Endothelial cell (in vitro differentiated cells): Measurements from ENCODE around the gene CNGA2. TPM values are rescaled to one million over a fixed set of nuclear protein-coding genes. Genes with fewer than 3 reads are reported as not detected.

Experiments
- DNase-seq: peaks from one replicate; pipeline ENCODE4 v3.0.0; 2021; ENCODE audit warnings: low spot score
- H3K27ac Mint-ChIP-seq: one replicate; pipeline ENCODE4 v1.8.0; 2021; ENCODE audit warnings: mixed read lengths, inconsistent platforms; ENCODE audit not compliant: unreplicated experiment
- H3K27me3 Mint-ChIP-seq: one replicate; pipeline ENCODE4 v1.8.0; 2021; ENCODE audit warnings: mild to moderate bottlenecking, moderate library complexity, mixed read lengths, inconsistent platforms; ENCODE audit not compliant: unreplicated experiment
- H3K36me3 Mint-ChIP-seq: one replicate; pipeline ENCODE4 v1.8.0; 2021; ENCODE audit warnings: mild to moderate bottlenecking, low read depth, mixed read lengths, inconsistent platforms; ENCODE audit not compliant: unreplicated experiment
- H3K4me1 Mint-ChIP-seq: one replicate; pipeline ENCODE4 v1.8.0; 2021; ENCODE audit warnings: mild to moderate bottlenecking, mixed read lengths, inconsistent platforms; ENCODE audit not compliant: unreplicated experiment
- H3K4me3 Mint-ChIP-seq: one replicate; pipeline ENCODE4 v1.8.0; 2021; ENCODE audit warnings: mild to moderate bottlenecking, mixed read lengths, inconsistent platforms; ENCODE audit not compliant: unreplicated experiment
- H3K9me3 Mint-ChIP-seq: one replicate; pipeline ENCODE4 v1.8.0; 2021; ENCODE audit warnings: mixed read lengths, inconsistent platforms; ENCODE audit not compliant: unreplicated experiment
- total RNA-seq: library from RNA; stranded (reverse); fragmentation: NEBNext Ultra II Directional; extraction: Animal tissue kit (Norgen Biotek cat#: 25700); gene quantifications from one replicate; pipeline ENCODE4 v1.2.1, GENCODE V29; 2021; ENCODE audit not compliant: unreplicated experiment
- TF ChIP-seq, protein P1 (sequence below): fragments of 200-600 bp; sonication (generic); IDR thresholded peaks from one replicate; pipeline ENCODE4 v1.5.0; 2021; ENCODE audit warnings: antibody characterized with exemption; ENCODE audit not compliant: unreplicated experiment

The CNGA2 gene
- total RNA-seq, 1 donor from 2014 or later, result not detected

DNA sequence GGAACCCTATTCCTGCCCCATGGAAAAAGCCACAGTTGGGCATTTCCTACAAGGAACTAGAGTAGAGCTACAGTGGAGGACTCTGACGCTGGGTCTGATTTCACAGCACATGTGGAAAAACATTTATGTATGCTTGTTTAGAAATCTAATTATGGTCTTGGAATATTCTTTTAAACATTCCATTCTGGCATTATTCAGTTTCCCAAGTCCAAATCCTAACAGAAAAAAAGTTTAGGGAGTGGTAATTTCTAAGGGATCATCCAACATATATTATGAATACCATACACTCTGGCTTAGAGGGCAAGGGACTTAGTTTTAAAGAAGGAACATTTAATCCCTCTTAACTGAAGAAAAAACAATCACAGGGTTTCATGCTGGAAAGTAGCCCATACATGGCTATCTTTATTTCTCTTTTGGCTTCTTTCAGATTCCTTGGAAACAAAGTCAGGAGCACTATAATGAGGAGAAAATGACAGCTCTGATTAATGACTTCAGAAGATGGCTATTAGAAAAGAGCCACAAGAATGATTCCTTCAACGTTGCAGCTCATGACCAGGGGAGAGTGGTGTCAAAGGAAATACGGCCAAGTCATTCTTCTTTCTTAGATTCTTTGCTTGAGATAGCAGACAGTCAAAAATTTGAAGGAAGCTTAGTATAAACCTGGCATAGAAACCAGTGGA lies 56.1 kb downstream of the CNGA2 start:
- H3K4me1 Mint-ChIP-seq, result no peaks in the 10 kb centered on the region
- no peak for DNase-seq
- no peaks in the 10 kb centered on the region for H3K27me3 Mint-ChIP-seq
- no peak overlapping the region for H3K27ac Mint-ChIP-seq
- TF ChIP-seq, protein P1, sequence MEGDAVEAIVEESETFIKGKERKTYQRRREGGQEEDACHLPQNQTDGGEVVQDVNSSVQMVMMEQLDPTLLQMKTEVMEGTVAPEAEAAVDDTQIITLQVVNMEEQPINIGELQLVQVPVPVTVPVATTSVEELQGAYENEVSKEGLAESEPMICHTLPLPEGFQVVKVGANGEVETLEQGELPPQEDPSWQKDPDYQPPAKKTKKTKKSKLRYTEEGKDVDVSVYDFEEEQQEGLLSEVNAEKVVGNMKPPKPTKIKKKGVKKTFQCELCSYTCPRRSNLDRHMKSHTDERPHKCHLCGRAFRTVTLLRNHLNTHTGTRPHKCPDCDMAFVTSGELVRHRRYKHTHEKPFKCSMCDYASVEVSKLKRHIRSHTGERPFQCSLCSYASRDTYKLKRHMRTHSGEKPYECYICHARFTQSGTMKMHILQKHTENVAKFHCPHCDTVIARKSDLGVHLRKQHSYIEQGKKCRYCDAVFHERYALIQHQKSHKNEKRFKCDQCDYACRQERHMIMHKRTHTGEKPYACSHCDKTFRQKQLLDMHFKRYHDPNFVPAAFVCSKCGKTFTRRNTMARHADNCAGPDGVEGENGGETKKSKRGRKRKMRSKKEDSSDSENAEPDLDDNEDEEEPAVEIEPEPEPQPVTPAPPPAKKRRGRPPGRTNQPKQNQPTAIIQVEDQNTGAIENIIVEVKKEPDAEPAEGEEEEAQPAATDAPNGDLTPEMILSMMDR, result no peak
- no peak overlapping the region for H3K4me3 Mint-ChIP-seq
- H3K9me3 Mint-ChIP-seq, result no peaks in the 10 kb centered on the region
- no peaks in the 10 kb centered on the region for H3K36me3 Mint-ChIP-seq

DNA sequence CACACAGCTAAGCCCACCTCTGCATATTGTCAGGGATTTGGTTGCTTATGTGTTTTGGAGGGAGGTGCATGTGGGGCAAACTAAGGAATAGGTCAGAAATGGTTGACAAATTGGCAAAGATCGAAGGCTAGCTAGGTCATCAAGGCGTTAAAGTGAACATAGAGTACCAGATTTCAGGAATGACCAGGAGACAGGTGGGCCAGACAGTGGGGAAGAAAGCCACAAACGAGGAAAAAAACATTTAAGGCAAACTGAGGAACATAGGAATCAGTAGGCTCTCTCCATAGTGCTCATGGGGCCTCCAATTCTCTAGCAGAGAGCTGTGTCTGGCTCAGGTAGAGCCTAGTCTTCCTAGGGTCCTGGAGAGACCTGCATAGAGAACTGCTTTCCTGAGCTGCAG lies 57.4 kb downstream of the CNGA2 start:
- no peaks in the 10 kb centered on the region for H3K9me3 Mint-ChIP-seq

DNA sequence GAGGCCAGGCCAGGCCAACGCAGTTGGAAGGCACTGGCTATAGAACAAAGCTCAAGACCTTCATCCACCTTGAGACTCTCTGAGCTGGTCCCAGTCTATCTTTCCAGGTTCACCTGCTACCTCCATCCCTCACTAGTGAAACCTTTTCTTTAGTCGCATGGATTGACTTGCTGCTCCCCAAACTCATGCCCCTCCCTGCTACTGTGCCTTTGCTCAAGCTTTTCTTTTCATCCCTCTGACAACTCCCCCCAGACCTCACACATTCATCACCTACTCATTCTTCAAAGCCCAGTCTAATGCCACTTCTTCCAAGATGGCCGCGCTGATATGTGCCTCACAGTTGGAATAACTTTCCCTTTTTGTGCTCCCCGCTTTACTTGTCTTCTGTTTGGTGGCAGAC lies 58.0 kb downstream of the CNGA2 start:
- peaks cover 3% of the 10 kb centered on the region for H3K27me3 Mint-ChIP-seq
- DNase-seq, result no peak
- H3K4me1 Mint-ChIP-seq, result peaks cover 6% of the 10 kb centered on the region
- TF ChIP-seq, protein P1, result no peak
- H3K36me3 Mint-ChIP-seq, result no peaks in the 10 kb centered on the region
- H3K27ac Mint-ChIP-seq, result no peak overlapping the region
- H3K9me3 Mint-ChIP-seq, result no peaks in the 10 kb centered on the region
- no peak overlapping the region for H3K4me3 Mint-ChIP-seq

More for the DNA sequence above, 57.4 kb downstream of the CNGA2 start:
- no peaks in the 10 kb centered on the region for H3K36me3 Mint-ChIP-seq
- no peak for DNase-seq
- no peaks in the 10 kb centered on the region for H3K27me3 Mint-ChIP-seq
- no peak overlapping the region for H3K4me3 Mint-ChIP-seq
- H3K27ac Mint-ChIP-seq, result no peak overlapping the region
- TF ChIP-seq, protein P1, result no peak
- peaks cover 6% of the 10 kb centered on the region for H3K4me1 Mint-ChIP-seq

DNA sequence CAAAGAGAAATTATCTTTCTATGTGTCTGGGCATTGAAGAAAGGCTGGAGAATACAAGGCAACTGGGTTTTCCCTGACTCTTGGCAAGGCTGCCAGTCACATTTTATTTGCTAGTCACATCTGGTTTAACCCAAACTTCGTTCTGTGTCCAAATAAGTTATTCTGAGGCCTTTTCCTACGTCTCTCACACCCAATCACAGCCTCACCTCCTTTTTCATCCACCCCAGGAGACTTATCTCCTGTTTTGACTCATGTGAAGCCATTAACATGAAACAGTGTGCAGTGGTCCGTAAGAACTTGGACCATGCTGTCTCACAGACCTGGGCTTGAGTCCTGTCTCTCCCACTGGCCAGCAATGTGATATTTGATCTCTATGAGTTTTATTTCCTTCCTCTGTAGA lies 59.3 kb downstream of the CNGA2 start:
- Mint-ChIP-seq H3K36me3 (no peaks in the 10 kb centered on the region), H3K4me3 (no peak overlapping the region), H3K27me3 (peaks cover 3% of the 10 kb centered on the region), H3K4me1 (peaks cover 6% of the 10 kb centered on the region), H3K9me3 (no peaks in the 10 kb centered on the region), H3K27ac (no peak overlapping the region)
- TF ChIP-seq, protein P1, result no peak
- no peak for DNase-seq

Other genes starting within 250 kb of the CNGA2 start
- not detected for gene PASD1, start 171.1 kb upstream of the CNGA2 start, total RNA-seq
- 3.7 TPM for gene PRRG3, start 39.3 kb upstream of the CNGA2 start, total RNA-seq
- gene FATE1, start 18.7 kb upstream of the CNGA2 start, total RNA-seq, result not detected
- 0.23 TPM for gene MAGEA4, start 178.1 kb downstream of the CNGA2 start, total RNA-seq
- 2.0 TPM for gene GABRE, start 239.9 kb downstream of the CNGA2 start, total RNA-seq